GM10266 (cell line): ENCODE measurements around the gene TSNAXIP1.

Source experiments
- DNase-seq: peaks from one replicate; pipeline ENCODE4 v3.0.0; 2012; ENCODE audit errors: extremely low spot score
- CTCF ChIP-seq: IDR thresholded peaks from 2 replicates; pipeline ENCODE4 v1.5.1; 2012; ENCODE audit warnings: mild to moderate bottlenecking, low read depth; ENCODE audit not compliant: control insufficient read depth, insufficient read depth; ENCODE audit errors: missing control alignments

The TSNAXIP1 gene

GRCh38 chr16:67853670-67854069 is 47.0 kb downstream of the TSNAXIP1 start:
- no peak for DNase-seq
- no peak for TF ChIP-seq CTCF

GRCh38 chr16:67855789-67856188 is 49.1 kb downstream of the TSNAXIP1 start:
- DNase-seq = no peak

GRCh38 chr16:67856927-67857546 is 50.3 kb downstream of the TSNAXIP1 start:
- TF ChIP-seq CTCF = no peak
- no peak for DNase-seq

More at GRCh38 chr16:67855789-67856188, 49.1 kb downstream of the TSNAXIP1 start:
- no peak for TF ChIP-seq CTCF

GRCh38 chr16:67857547-67858233 is 51.0 kb downstream of the TSNAXIP1 start:
- peak; percentile 12 for DNase-seq

GRCh38 chr16:67858500-67858899 is 51.8 kb downstream of the TSNAXIP1 start:
- no peak for DNase-seq
- TF ChIP-seq CTCF = no peak

More at GRCh38 chr16:67857547-67858233, 51.0 kb downstream of the TSNAXIP1 start:
- no peak for TF ChIP-seq CTCF

GRCh38 chr16:67860589-67861398 is 54.1 kb downstream of the TSNAXIP1 start:
- no peak for TF ChIP-seq CTCF
- DNase-seq = no peak
